NCI-H128 (cell line): ENCODE data around the gene MYCL.
"Not testable (repeated sequence)": the region's sequence is repeated elsewhere in the genome, so short reads cannot be mapped to it uniquely, and the experiment has no call there.

Experiments used
- DNase-seq: peaks from one replicate; lab custom pipeline; 2025; ENCODE audit not compliant: unreplicated experiment; lab: John Stamatoyannopoulos, UW

Gene MYCL

GRCh38 chr1:39919545-39919944, 17.8 kb upstream of the MYCL start:
- peak; percentile 55 for DNase-seq

- DNase-seq = no peak
Measured at GRCh38 chr1:39917825-39918224, 16.1 kb upstream of the MYCL start.

GRCh38 chr1:39915499-39916129, 13.9 kb upstream of the MYCL start:
- no peak for DNase-seq

GRCh38 chr1:39913136-39913535, 11.4 kb upstream of the MYCL start:
- not testable (repeated sequence) for DNase-seq

GRCh38 chr1:39910263-39910662, 8.5 kb upstream of the MYCL start:
- DNase-seq = no peak

GRCh38 chr1:39908534-39908933, 6.8 kb upstream of the MYCL start:
- DNase-seq = no peak

- no peak for DNase-seq
Measured at GRCh38 chr1:39907528-39908453, 6.1 kb upstream of the MYCL start.

- no peak for DNase-seq
Measured at GRCh38 chr1:39905172-39905571, 3.5 kb upstream of the MYCL start.

- no peak for DNase-seq
Measured at GRCh38 chr1:39902460-39902807, 717 bp upstream of the MYCL start.

GRCh38 chr1:39901464-39901713, 328 bp downstream of the MYCL start:
- no peak for DNase-seq

GRCh38 chr1:39900662-39901463, 854 bp downstream of the MYCL start:
- DNase-seq = no peak

GRCh38 chr1:39899611-39900538, 1.8 kb downstream of the MYCL start:
- DNase-seq = no peak

GRCh38 chr1:39898648-39899603, 2.8 kb downstream of the MYCL start:
- peak; percentile 76 for DNase-seq

- no peak for DNase-seq
Measured at GRCh38 chr1:39898191-39898590, 3.5 kb downstream of the MYCL start.

GRCh38 chr1:39896909-39897685, 4.6 kb downstream of the MYCL start:
- no peak for DNase-seq

- DNase-seq = no peak
Measured at GRCh38 chr1:39895731-39896480, 5.8 kb downstream of the MYCL start.

- DNase-seq = no peak
Measured at GRCh38 chr1:39894884-39895495, 6.7 kb downstream of the MYCL start.
